Cardiac septum (tissue), 1 donor: ENCODE data around the gene SLC39A3. TPM values are rescaled to one million over a fixed set of nuclear protein-coding genes. Genes with fewer than 3 reads are reported as not detected.

Experiments used
- DNase-seq: peaks from one replicate; pipeline ENCODE4 v3.0.0-alpha.2; 2020; ENCODE audit warnings: low spot score
- intact Hi-C: fragments of 100-400 bp; cut with DNase I; formaldehyde crosslinking; loops from one replicate; pipeline ENCODE4 v1.14.0; 2022
- total RNA-seq: library from RNA; stranded (reverse); fragmentation: NEBNext Ultra II Directional; extraction: Animal tissue kit (Norgen Biotek cat#: 25700); gene quantifications from one replicate; pipeline ENCODE4 v1.2.1, GENCODE V29; 2021
- donor health status: DM: no; HTN: no; CAD: no.

Gene SLC39A3
- total RNA-seq, 1 donor from 2014 or later = 17.9 TPM

DNA sequence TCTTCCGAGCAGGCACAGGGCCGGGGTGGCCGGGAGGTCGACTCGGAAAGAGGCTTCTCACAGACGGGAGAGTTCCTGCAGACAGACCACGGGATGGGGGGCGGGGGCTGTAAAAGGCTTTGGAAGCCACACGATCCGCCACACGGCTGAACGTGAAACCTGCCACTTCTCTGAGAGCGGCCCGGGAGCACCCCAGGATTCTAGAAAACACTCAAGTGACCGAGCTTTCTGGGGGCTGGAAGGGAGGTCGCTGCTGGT is 15.6 kb upstream of the SLC39A3 start:
- intact Hi-C loops = no loop called here
- no peak for DNase-seq

DNA sequence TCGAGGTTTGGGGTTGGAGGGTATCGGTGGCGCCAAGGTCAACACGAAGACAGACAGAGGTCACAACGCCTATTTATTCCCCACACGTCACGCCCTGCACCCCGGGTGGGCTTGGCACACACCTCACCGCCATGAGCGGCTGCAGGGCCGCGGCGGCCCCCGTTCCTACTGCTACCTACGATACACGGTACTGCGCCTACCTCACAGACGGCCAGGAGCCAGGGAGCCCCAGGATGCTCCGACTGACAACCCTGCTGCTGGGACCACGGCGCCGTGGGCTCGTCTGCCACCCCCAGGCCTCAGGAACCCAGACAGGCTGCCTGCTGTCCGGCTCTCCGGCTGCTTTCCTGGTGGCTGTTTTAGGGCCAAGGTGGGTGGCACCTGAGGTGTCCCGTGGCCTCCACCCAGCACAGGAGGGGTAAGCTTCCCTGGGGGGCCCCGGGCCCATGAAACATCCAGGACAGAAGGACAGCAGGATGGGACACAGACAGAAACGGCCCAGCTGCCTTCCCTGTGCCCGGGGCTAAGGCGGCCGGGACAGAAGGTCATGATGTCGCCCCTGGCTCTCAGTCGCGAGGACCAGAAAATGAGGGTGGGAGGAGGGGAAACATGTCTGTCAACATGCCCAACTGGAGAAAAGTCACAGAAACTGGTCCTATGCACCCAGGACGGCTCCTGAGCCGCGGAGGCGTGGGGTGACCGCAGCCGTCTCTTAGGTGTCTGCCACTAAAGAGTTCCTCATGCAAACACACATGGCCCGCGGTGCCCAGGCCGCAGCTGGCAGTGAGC is 15.0 kb upstream of the SLC39A3 start:
- intact Hi-C loops = no loop called here
- DNase-seq = no peak

DNA sequence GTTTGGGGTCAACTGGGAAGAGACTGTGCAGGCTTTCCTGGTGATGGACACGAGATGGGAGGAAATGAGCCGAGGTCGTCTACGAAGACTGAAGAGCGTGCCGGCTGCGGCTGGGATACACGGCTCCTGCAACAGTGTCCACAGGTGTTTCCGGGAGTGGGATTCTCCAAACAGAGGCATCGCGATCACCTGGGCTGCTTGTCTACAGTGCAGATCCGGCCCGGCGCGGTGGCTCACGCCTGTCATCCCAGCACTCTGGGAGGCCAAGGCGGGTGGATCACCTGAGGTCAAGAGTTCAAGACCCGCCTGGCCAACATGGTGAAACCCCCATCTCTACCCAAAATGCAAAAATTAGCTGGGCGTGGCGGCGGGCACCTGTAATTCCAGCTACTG is 11.6 kb upstream of the SLC39A3 start:
- no peak for DNase-seq
- intact Hi-C loops = no loop called here

DNA sequence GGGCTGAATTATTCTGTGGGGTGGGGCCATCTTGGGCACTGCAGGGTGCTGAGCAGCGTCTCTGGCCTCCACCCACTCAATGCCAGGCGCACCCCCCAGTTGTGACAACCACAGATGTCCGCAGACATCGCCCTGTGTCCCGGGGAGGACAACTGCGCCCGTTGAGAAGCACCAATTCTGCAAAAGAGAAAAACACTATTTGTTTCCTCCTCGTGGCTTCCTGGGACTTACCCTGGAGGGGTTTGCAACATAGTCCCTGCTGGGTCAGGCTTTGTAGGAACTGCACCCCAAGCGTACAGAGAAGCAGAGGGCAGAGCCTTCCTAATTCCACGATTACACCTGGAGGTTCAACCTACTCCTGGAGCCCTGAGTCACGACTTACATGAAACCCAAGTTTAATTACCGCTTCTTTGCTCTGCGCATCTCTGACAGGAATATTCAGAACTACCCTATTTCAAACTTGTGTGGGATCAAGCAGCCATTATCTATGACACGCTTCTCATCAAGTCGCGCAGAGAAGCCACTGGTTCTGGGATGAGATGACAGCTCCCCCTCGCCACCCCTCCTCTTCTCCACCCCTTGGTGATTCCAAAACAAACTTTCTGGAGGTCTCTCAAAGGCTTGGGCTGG is 11.1 kb upstream of the SLC39A3 start:
- no peak for DNase-seq
- intact Hi-C loops = no loop called here

DNA sequence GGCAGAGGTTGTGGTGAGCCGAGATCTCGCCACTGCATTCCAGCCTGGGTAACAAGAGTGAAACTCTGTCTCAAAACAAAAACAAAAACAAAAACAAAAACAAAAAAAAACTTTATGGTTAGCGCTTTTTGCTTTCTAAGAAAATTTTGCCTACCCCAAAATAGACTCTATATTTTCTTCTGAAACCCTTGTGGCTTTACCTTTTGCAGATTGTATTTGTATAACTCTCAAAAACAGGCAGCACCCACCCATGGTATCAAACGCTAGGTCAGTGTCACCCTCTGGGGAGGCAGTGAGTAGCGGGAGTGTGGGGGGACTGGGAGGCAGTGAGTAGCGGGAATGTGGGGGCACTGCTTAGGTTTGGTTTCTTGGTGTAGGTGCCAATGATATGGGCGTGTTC is 7.5 kb upstream of the SLC39A3 start:
- no peak for DNase-seq
- intact Hi-C loops = no loop called here

DNA sequence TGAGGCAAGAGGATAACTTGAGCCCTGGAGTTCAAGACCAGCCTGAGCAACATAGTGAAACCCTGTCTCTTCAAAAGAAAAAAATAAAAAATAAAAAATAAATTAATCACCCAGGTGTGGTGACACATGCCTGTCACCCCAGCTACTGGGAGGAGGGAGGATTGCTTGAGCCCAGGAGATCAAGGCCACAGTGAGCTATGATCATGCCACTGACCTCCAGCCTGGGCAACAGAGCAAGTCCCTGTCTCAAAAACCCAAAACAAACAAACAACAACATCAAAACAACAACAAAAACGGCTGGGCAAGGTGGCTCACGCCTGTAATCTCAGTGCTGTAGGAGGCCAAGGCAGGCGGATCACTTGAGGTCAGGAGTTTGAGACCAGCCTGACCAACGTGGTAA is 4.3 kb upstream of the SLC39A3 start:
- DNase-seq = no peak
- intact Hi-C loops = no loop called here

DNA sequence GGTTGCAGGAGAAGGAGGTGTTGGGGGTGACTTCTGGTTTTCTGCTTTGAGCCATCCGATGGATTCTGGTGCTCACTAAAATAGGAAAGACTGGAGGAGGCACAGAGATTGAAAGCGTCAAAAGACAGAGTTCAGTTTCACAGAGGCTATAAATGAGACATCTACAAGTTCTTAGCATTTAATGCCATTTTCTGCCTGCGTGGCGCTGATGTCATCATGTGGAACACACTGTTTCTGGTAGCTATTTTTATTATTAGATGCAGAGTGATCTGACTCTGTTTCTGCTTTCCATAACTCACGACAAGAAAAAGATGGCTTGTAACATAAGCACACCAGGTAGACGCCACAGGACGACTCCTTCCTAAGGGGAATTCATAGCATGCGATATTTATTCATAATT is 3.3 kb upstream of the SLC39A3 start:
- no peak for DNase-seq
- intact Hi-C loops = no loop called here

DNA sequence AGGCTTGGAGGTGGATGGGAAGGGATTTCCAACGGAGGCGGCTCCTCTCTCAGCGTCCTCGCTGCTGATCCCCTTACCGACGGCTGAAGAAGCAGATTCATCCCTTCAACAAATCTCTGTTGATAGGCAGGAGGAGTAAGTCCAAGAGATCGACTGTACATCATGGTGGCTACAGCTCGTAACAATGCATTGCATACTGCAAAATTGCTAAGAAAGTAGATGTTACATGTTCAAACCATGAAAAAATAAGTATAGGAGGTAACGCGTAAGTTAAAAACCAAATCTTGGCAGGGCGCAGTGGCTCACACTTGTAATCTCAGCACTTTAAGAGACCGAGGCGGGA is 468 bp upstream of the SLC39A3 start:
- intact Hi-C loops = loop anchor here (2.0 kb wide), 1 partner anchor 45 kb away; the partner anchor contains the start of gene THOP1

DNA sequence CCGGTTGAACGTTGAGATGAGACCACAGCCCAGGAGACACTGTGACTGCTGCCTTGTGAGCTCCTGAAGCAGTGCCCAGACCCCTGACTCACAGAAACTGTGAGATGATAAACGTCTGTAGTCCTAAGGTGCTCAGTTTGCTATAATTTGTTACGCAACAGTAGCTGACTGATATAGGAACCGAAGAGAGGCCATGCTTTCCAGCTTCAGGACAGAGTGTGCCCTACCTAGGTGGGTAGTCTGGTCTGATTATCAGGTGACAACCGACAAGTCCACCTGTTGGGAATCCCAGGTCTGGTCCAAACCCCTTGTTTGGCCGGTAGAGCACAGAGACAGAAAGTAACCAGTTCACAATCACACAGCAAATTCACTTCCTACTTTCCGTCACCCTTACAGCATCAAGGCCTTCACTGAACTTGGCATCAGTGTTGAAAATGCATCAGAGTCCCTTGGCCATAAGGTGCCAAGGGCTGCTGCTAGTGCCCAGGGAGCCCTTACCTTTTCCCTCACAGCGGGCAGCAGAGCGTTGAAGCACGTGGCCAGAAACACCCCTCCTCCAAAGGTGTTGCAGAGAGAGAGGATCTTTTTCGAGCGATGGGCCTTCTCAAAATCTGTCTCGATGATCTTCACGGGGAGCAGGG is 3.1 kb downstream of the SLC39A3 start:
- intact Hi-C loops = no loop called here
- no peak for DNase-seq

More for the DNA sequence above, 468 bp upstream of the SLC39A3 start:
- no peak for DNase-seq

DNA sequence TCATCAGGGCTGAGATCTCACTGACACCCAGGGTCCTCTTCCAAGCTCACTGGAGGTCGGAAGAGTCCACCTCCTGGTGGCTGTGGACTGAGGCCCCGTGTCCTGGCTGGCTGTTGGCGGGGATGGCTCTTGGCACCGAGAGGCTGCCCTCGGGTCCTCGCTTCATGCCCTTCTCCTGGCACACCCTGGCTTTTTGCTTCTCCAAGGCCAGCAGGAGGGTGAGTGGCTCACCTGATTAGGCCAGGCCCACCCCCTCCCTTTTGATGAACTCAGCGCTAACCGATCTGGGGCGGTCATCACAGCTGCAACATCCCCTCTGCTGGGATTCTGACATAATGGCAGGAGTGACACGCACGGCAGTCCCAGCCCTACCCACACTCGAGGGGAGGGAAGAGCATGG is 4.4 kb downstream of the SLC39A3 start:
- no peak for DNase-seq
- intact Hi-C loops = no loop called here

DNA sequence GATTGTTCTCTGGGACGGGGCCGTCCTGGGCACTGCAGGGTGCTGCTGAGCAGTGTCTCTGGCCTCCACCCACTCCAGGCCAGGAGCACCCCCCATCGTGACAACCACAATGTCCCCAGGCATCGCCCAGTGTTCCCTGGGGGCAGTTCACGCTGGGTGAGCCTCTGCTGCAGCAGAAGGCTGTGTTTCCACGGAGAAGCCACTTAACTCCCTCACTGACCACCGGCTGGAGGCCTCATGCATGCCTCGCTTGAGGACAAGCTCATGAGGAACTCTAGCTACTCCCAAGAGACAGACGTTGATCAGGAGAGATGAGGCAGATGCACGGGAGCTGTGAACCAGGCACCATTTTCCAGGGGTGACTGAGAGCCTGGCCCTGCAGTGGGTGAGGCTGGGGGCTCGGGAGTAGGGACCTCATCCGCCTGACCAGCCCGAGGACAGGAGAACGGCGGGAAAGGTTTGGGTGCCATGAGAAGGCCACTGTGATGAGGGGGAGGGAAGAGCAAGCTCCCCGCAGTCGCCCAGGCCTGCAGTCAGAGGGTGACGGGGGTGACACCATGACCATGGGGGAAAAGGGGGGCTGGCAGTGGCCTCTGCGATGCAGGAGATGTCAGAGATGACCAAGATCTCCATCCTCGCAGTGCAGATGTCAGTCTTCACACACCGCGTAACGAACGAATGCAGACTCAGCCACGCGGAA is 5.1 kb downstream of the SLC39A3 start:
- no peak for DNase-seq
- intact Hi-C loops = no loop called here

DNA sequence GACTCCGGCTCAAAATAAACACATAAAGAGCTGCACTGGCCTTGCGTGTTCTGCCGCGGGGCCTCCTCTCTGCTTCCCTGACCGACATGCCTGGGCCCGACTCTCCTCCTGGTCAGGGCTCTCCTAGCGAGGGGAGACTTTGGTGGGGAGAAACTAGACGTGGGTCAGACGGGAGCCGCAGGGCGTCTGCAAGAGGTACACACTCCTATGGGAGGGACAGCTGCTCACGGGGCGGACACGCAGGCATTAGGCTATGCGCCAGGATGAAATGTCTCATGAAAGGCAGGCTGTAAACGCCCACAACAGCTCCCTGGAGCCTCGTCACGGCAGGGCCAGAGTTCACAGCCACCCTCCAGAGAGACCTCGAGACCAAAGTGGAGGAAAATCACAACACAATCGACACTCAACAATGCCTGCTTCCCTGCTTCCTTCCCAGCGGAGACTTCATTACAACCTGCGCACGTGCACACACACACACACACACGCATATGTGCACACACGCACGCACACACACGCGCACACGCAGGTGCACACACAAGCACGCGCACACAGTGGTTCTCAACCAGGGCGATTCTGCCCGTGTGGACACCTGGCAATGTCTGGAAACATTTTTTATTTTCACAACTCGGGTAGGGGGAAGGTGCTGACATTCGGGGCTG is 5.8 kb downstream of the SLC39A3 start:
- intact Hi-C loops = no loop called here
- DNase-seq = no peak

DNA sequence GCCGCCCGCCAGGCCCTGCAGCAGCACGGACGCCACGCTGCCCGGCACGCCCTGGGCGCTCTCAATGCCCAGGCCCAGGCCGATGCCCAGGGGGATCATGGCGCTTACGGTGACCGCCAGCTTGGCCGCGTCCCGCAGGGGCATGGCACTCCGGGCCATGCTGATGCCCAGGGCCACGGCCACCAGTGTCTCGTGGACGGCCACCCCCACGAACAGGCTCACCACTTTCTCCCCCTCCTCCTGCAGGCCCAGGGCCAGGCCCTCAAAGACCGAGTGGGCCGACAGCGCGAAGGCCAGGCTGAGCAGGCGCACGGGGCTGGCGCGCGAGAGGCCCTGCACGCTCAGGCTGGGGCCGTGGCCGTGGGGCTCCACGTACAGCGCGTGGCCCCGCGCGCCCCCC is 6.9 kb downstream of the SLC39A3 start:
- DNase-seq = no peak
- intact Hi-C loops = no loop called here

DNA sequence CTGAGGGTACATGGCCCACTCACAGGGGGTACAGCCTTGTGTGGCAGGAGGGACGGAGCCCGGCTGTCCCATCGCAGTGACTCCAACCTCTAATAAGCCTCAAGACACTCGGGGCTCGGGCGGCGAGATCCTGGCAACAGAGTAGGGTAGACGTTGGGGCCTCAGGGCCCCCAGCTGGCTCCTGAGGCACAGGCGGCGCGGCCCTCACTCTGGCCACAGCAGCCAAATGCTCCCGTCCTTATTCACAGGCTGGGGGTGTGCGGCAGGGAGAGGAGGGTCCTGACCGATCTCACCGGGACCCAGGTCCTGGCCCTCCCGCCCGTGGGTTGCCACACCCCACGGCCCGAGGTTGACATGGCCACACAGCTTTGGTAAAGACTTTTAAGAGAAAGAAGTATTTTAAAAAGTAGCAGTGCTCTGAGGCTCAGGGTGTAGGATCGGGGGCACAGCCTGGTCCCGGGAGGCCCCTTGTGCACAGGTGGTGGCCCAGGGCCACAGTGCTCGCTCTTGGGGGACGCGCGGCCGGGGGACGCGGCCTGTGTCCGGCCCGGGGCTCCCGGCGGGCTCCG is 7.6 kb downstream of the SLC39A3 start:
- intact Hi-C loops = no loop called here
- no peak for DNase-seq

DNA sequence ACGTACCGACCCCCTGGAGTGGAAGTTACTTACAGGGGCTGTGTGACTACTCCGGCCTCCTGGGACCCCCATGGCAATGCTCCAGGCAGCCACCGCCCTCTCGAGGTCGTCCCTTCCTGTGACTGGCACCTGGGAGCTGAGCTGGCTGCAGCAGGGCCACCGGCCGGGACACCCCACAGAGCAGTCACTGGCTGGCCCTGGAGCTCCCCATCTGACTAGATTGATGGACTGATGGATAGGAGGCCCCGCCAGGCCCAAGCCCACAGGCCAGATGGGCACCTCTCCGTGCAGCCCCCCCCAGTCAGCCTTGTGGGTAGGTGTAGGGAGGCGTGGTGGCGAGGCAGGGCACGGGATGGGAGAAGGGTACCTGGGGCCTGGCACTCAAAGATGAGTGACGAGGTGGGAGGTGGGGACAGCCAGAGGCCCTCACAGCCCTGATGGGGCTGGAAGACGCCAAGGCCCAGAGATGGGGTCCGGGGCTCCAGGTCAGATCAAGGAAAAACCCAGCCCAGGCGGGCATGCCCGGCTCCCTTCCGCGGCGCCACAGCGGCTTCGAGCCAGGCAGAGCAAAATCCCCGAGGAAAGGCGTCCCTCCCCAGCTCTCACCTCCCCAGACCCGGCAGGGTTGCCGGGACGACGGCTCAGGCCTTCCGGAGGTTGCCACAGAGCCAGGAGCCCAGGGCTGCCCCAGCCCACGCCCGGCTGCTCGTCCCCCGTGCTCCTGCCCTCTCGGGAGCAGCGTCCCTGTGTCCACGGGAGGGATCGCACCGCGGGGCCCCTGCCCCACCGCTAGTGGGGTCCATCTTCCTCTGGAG is 8.4 kb downstream of the SLC39A3 start:
- intact Hi-C loops = no loop called here

DNA sequence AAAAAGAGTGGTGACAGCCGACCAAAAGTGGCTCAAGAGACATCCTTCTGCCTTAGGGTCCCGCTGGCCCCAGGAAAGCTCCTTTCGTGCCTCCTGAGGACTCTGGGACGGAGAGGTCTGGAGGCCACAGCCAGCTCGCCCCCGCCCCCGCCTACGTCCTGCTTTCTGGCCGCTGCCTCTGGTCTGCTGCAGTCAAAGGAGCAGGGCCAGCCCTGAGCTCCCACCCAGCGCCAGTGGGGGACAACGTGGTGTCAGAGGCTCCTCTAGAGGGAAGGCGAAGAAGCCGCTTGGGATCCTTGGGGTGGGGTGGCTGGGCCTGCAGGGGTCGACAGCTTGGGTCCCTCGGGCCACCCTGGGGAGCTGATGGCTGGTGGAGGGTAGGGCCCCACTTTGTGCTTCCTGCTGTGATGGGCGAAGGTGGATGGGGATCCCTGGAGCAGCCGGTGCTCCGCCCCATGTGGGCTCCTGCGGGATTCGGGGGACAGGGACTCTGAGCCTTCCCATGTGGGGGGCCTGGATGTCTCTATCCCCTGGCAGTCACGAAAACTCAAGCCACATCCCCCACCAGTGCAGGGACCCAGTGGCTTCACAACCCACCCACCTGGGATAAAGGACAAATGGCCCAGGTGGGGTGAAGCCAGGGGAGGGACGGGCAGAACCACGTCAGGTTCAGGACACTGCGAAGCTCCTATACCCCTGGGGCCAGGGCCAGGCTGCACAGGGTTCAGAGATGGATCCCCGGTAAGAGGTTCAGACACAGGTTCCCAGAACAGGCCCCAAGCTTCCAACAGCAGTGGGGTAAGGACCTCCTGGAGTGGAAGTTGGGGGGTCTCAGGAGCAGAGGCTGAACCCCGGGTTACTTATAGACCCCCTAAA is 9.6 kb downstream of the SLC39A3 start:
- no peak for DNase-seq
- intact Hi-C loops = no loop called here

More for the DNA sequence above, 8.4 kb downstream of the SLC39A3 start:
- DNase-seq = no peak

DNA sequence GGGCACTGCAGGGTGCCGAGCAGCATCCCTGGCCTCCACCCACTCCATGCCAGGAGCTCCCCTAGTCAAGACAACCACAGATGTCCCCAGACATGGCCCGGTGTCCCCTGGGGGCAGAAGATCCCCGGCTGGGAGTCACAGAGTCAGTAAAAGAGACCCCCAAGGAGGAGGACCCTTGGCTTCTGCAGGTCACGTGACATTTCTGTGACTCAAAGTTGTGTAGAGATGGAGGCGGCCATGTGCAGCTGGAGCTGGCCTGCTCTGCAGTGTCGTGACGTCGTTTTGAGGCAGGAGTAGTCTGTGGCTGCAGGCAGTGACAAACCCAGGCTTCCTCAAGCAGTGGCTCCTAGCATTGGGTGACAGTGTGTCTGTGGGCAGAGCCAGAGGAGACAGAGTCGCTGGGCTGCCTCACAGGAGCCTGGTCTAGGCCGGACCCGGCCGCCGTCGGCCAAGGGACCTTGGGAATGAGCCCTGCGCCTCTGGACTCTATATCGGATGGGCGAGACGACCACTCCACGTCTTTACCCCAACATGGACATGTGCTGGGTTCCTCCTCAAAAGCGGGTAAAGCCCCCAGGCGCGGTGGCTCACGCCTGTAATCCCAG is 10.9 kb downstream of the SLC39A3 start:
- intact Hi-C loops = no loop called here
- no peak for DNase-seq

DNA sequence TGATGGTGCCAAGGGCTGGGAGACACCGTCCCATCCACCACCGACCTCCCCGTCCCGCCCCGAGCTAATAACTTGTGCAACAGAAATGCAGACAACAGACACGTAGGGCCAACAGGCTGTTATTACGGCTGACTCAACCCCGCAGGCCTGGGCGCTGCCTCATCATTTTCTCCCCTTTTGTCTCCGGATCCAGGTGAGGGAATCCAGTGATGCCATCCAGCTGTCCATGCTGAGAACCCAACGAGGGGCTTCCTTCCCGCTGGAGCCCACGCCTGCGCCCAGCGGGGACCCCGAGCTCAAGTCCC is 12.2 kb downstream of the SLC39A3 start:
- no peak for DNase-seq
- intact Hi-C loops = no loop called here
